ENCODE measurements around the gene FSTL1.

DNA sequence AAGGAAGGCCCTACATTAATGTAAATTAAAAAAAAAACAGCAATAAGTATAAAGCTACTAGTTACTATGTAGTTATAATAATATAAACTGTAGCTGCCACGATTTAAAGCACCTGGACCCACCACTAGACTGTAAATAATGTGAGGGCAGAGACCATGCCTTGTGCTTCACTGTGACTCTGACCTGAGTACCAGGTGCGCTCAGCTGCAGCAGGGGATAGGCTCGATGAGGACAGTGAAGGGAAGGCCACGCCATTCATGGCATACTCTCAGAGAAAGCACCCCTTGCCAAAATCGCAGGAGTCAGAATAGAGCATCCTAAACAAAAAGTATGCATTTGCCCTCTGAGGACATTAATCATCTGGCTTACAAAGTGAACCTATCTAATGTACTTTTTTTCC is 5.1 kb downstream of the FSTL1 start:
- TF ChIP-seq POLR2A (IDR thresholded peaks at IDR 0.05; ENCODE audit: extremely low read depth, insufficient read length): no peak
- TF ChIP-seq, protein P1, sequence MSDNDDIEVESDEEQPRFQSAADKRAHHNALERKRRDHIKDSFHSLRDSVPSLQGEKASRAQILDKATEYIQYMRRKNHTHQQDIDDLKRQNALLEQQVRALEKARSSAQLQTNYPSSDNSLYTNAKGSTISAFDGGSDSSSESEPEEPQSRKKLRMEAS (IDR thresholded peaks at IDR 0.05; ENCODE audit: low read depth, low read length): no peak
- TF ChIP-seq, protein P2, sequence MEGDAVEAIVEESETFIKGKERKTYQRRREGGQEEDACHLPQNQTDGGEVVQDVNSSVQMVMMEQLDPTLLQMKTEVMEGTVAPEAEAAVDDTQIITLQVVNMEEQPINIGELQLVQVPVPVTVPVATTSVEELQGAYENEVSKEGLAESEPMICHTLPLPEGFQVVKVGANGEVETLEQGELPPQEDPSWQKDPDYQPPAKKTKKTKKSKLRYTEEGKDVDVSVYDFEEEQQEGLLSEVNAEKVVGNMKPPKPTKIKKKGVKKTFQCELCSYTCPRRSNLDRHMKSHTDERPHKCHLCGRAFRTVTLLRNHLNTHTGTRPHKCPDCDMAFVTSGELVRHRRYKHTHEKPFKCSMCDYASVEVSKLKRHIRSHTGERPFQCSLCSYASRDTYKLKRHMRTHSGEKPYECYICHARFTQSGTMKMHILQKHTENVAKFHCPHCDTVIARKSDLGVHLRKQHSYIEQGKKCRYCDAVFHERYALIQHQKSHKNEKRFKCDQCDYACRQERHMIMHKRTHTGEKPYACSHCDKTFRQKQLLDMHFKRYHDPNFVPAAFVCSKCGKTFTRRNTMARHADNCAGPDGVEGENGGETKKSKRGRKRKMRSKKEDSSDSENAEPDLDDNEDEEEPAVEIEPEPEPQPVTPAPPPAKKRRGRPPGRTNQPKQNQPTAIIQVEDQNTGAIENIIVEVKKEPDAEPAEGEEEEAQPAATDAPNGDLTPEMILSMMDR (IDR thresholded peaks at IDR 0.05; ENCODE audit: low read depth, low read length): no peak
- TF ChIP-seq MYC (IDR thresholded peaks at IDR 0.05; ENCODE audit: low read depth, low read length): no peak
